GM23338 (cell line): ENCODE data around the gene HSF2BP. TPM values are rescaled to one million over a fixed set of nuclear protein-coding genes. Genes with fewer than 3 reads are reported as not detected.

Source experiments
- ATAC-seq: fragments of 200-7000 bp; cut with Tn5 transposase; 3 replicates; pipeline ENCODE4 v1.9.1; 2020
- DNase-seq: peaks from one replicate; pipeline ENCODE4 v3.0.0-alpha.2; 2015; ENCODE audit warnings: low spot score
- H2AFZ ChIP-seq: fragments of 200-600 bp; sonication (generic); 2 replicates; pipeline ENCODE4 v1.8.0; 2016; ENCODE audit warnings: antibody characterized with exemption, mild to moderate bottlenecking, moderate library complexity
- H3F3A ChIP-seq: fragments of 200-600 bp; sonication (generic); replicated peaks from 2 replicates; pipeline ENCODE4 v1.8.0; 2017; ENCODE audit warnings: antibody characterized with exemption, mixed run types, low read depth
- H3K27ac ChIP-seq: fragments of 200-600 bp; sonication (generic); 2 replicates; pipeline ENCODE4 v1.6.1; 2016; ENCODE audit warnings: low read depth
- H3K27me3 ChIP-seq: fragments of 200-600 bp; sonication (generic); 2 replicates; pipeline ENCODE4 v1.8.0; 2016; ENCODE audit warnings: mild to moderate bottlenecking, mixed run types, moderate library complexity; ENCODE audit not compliant: insufficient read depth
- H3K36me3 ChIP-seq: fragments of 200-600 bp; sonication (generic); 2 replicates; pipeline ENCODE4 v1.8.0; 2016; ENCODE audit warnings: mild to moderate bottlenecking; ENCODE audit not compliant: insufficient read depth
- H3K4me1 ChIP-seq: fragments of 200-600 bp; sonication (generic); 2 replicates; pipeline ENCODE4 v1.8.0; 2016; ENCODE audit warnings: mild to moderate bottlenecking, moderate library complexity; ENCODE audit not compliant: insufficient read depth
- H3K4me2 ChIP-seq: fragments of 200-600 bp; sonication (generic); 2 replicates; pipeline ENCODE4 v1.7.1; 2017; ENCODE audit warnings: mixed run types
- H3K4me3 ChIP-seq: fragments of 200-600 bp; sonication (generic); 2 replicates; pipeline ENCODE4 v1.6.1; 2016; ENCODE audit warnings: mixed run types
- H3K79me2 ChIP-seq: fragments of 200-600 bp; sonication (generic); replicated peaks from 2 replicates; pipeline ENCODE4 v1.8.0; 2017; ENCODE audit warnings: mild to moderate bottlenecking; ENCODE audit not compliant: insufficient read depth
- H3K9me2 ChIP-seq: fragments of 200-600 bp; sonication (generic); 2 replicates; pipeline ENCODE4 v1.8.0; 2017; ENCODE audit not compliant: insufficient read depth
- H4K20me1 ChIP-seq: fragments of 200-600 bp; sonication (generic); replicated peaks from 2 replicates; pipeline ENCODE4 v1.8.0; 2017; ENCODE audit warnings: mild to moderate bottlenecking; ENCODE audit not compliant: insufficient read depth
- H3K27ac Mint-ChIP-seq: 2 replicates; pipeline ENCODE4 v1.8.0; 2020; ENCODE audit warnings: inconsistent platforms, mild to moderate bottlenecking, moderate library complexity, mixed read lengths
- H3K27me3 Mint-ChIP-seq: 3 replicates; pipeline ENCODE4 v1.8.0; 2022; ENCODE audit warnings: low read depth, mild to moderate bottlenecking, moderate library complexity, mixed read lengths, inconsistent platforms; ENCODE audit not compliant: insufficient read depth, poor library complexity
- H3K36me3 Mint-ChIP-seq: 3 replicates; pipeline ENCODE4 v1.8.0; 2021; ENCODE audit warnings: low read depth, mild to moderate bottlenecking, inconsistent platforms, moderate library complexity, mixed read lengths
- H3K4me1 Mint-ChIP-seq: 3 replicates; pipeline ENCODE4 v1.8.0; 2020; ENCODE audit warnings: mild to moderate bottlenecking, inconsistent platforms, mixed read lengths
- H3K4me3 Mint-ChIP-seq: 3 replicates; pipeline ENCODE4 v1.8.0; 2021; ENCODE audit warnings: moderate library complexity, mild to moderate bottlenecking, inconsistent platforms, mixed read lengths
- H3K9me3 Mint-ChIP-seq: 3 replicates; pipeline ENCODE4 v1.8.0; 2020; ENCODE audit warnings: moderate library complexity, mild to moderate bottlenecking, inconsistent platforms, mixed read lengths
- CTCF ChIP-seq, 2 experiments: fragments of 200-600 bp in 1 of 2; sonication (generic) in 1 of 2; conservative IDR thresholded peaks; 2 replicates each; pipeline versions ENCODE4 v1.5.1 to v1.6.1; 2016 to 2017; ENCODE audit warnings: antibody characterized with exemption in 2 of 2, low read depth in 2 of 2, mild to moderate bottlenecking in 2 of 2, moderate library complexity in 1 of 2
- EZH2 ChIP-seq: fragments of 200-600 bp; sonication (generic); IDR thresholded peaks from one replicate; pipeline ENCODE4 v1.8.0; 2017; ENCODE audit warnings: antibody characterized with exemption, mild to moderate bottlenecking, low read depth; ENCODE audit not compliant: unreplicated experiment
- REST ChIP-seq: IDR thresholded peaks from one replicate; pipeline ENCODE4 v1.6.1; 2018; ENCODE audit warnings: antibody characterized with exemption; ENCODE audit not compliant: unreplicated experiment
- STAT1 ChIP-seq: IDR thresholded peaks from one replicate; pipeline ENCODE4 v1.6.1; 2016; ENCODE audit warnings: antibody characterized with exemption; ENCODE audit not compliant: unreplicated experiment
- ZNF462 ChIP-seq: fragments of 250-450 bp; sonication (Bioruptor Pico); IDR thresholded peaks from 2 replicates; pipeline ENCODE4 v1.5.0; 2020; ENCODE audit warnings: mild to moderate bottlenecking, moderate library complexity
- polyA plus RNA-seq: library from polyadenylated mRNA; unstranded; fragments of >200 nt; fragmentation: Nextera tagmentation; extraction: Ambion mirVana; gene quantifications from 2 replicates; pipeline ENCODE4 v1.2.1, GENCODE V29; 2016
- total RNA-seq: library from RNA; depleted of rRNA; stranded (reverse); fragments of >200 nt; shearing (Covaris generic); gene quantifications from 2 replicates; pipeline ENCODE4 v1.2.3, GENCODE V29; 2014

HSF2BP gene
- total and polyA plus RNA-seq, 2 experiments from 2014 or later = 0.78 to 2.0 TPM

GRCh38 chr21:43622796-43623195, 36.5 kb downstream of the HSF2BP start (continued):
- TF ChIP-seq ZNF462 = no peak
- no peak for TF ChIP-seq REST
- TF ChIP-seq STAT1 = no peak

GRCh38 chr21:43619856-43620255, 39.4 kb downstream of the HSF2BP start:
- TF ChIP-seq STAT1 (no peak), CTCF (conservative IDR thresholded peaks at IDR 0.05; ENCODE audit: low read depth in 2 of 2) (peak; percentile 44 to 52), EZH2 (no peak)
- H3K79me2 ChIP-seq = no peaks in the 10 kb centered on the region
- no peaks in the 10 kb centered on the region for H3K4me1 ChIP-seq
- Mint-ChIP-seq H3K9me3 (peaks cover 14% of the 10 kb centered on the region), H3K27ac (no peak overlapping the region), H3K36me3 (peaks cover 5% of the 10 kb centered on the region; the same call in 2 of the 3 replicates), H3K4me3 (no peak overlapping the region), H3K4me1 (no peaks in the 10 kb centered on the region), H3K27me3 (peaks cover 4% of the 10 kb centered on the region)
- no peaks in the 10 kb centered on the region for H4K20me1 ChIP-seq
- no peak overlapping the region for H3K4me3 ChIP-seq
- no peak overlapping the region for H2AFZ ChIP-seq
- no peaks in the 10 kb centered on the region for H3K9me2 ChIP-seq
- no peaks in the 10 kb centered on the region for H3F3A ChIP-seq
- DNase-seq = peak; percentile 48
- no peaks in the 10 kb centered on the region for H3K27me3 ChIP-seq
- no peak overlapping the region for H3K4me2 ChIP-seq
- H3K36me3 ChIP-seq = no peaks in the 10 kb centered on the region; the same call in 1 of the 2 replicates
- peak; percentile 40; the same call in 2 of the 3 replicates for ATAC-seq
- no peak overlapping the region for H3K27ac ChIP-seq
